ENCODE data around the gene RBCK1. TPM values are rescaled to one million over a fixed set of nuclear protein-coding genes. Genes with fewer than 3 reads are reported as not detected.

Gene RBCK1
- total RNA-seq, 4 donors from 2014 or later = 133 to 254 (median 154) TPM

DNA sequence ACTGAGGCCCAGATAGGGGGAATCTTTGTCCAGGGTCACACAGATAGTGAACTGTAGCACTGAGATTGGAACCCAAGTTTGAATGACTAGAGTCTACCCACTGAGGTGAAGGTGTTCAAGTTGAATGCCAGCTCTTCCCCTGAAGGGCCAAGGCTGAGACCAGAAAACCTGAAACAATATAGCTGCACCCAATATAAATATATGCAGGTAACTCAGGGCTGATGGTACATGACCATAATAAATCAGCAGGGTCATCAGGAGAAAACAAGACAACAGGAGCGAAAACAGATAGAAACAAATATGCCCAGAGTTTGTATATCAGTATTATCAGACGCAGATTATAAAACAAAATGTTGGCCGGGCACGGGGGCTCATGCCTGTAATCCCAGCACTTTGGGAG, 4.0 kb upstream of the RBCK1 start:
- TF ChIP-seq, protein P1, sequence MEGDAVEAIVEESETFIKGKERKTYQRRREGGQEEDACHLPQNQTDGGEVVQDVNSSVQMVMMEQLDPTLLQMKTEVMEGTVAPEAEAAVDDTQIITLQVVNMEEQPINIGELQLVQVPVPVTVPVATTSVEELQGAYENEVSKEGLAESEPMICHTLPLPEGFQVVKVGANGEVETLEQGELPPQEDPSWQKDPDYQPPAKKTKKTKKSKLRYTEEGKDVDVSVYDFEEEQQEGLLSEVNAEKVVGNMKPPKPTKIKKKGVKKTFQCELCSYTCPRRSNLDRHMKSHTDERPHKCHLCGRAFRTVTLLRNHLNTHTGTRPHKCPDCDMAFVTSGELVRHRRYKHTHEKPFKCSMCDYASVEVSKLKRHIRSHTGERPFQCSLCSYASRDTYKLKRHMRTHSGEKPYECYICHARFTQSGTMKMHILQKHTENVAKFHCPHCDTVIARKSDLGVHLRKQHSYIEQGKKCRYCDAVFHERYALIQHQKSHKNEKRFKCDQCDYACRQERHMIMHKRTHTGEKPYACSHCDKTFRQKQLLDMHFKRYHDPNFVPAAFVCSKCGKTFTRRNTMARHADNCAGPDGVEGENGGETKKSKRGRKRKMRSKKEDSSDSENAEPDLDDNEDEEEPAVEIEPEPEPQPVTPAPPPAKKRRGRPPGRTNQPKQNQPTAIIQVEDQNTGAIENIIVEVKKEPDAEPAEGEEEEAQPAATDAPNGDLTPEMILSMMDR (IDR thresholded peaks at IDR 0.05) = no peak
- no peak for TF ChIP-seq POLR2A (IDR thresholded peaks at IDR 0.05)
- Histone ChIP-seq H3K9me3 (no peaks in the 10 kb centered on the region), H3K36me3 (no peaks in the 10 kb centered on the region), H3K27me3 (no peaks in the 10 kb centered on the region), H3K27ac (no peak overlapping the region), H3K4me1 (peaks cover 3 to 12% (median 6%) of the 10 kb centered on the region in 4 donors), H3K4me3 (no peak overlapping the region)
- no peak for DNase-seq

DNA sequence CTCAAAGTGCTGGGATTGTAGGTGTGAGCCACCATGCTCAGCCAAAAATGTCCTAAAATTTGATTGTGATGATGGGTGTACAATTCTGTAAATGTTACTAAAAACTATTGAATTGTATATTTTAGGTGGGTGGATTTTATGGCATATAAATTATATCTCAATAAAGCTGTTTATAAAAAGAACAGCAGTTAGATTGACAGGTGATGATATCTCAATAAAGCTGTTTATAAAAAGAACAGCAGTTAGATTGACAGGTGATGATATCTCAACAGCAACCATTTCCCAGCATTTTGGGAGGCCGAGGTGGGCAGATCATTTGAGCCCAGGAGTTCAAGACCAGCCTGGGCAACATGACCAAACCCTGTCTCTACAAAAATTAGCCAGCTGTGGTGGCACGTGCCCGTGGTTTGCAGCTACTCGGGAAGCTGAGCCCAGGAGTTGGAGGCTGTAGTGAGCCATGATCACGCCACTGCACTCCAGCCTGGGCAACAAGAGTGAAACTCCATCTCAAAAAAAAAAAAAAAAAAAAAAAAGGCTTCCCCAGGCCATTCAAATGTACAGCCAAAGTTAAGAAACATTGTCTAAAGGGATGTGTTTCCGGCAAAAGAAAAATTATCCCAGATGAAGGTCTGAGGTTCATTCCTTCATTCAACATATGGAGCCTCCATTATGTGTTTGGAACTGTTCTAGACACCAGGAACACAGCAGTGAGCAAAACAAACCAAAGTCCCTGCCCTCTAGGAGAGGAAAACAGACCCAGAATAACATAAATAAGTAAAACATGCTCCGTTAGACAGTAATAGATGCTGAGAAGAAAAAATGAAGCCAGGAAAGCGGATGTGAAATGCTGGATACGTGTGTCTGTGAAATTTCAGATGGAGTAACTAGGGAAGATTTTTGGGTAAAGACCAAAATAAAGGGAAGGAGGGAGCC, 1.6 kb upstream of the RBCK1 start:
- TF ChIP-seq POLR2A (IDR thresholded peaks at IDR 0.05) = no peak
- TF ChIP-seq, protein P1 (IDR thresholded peaks at IDR 0.05) = no peak

DNA sequence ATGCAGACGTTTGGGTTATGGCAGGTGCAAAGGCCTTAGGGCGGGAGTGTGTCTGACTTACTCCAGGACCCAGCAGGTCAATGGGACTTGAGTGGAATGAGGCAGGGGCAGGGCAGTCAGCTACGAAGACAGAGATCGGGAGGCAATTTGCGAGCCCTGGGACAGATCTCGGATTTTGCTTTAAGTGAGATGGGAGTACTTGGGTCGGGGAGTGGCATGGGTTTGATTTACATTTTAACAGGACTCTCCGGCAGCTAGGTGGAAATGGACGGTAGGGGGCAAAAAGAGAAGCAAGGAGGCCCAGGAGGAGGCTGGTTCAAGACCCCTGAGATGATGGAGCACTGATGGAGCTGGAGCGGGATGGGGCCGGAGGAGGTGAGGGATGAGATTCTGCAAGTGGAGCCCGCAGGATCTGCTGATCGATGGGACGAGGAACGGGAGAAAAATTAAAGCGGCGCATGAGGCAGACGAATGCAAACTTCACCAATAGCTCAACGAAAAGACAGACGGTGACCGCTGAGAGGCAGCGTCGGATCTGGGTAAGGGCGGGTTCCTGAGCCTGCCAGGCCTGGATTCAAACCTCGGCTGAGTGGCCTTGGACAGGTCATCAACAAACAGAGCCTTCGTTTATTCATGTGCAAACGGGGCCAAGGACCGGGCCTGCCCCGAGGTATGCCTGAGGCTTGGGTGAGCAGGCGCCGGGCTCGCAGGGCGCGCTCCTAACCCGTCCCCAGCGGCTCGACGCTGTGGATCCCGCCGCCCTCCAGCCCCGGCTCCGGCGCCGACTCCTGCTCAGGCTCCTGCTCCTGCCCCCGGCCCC, 756 bp upstream of the RBCK1 start:
- Histone ChIP-seq H3K4me1 (peaks cover 4 to 22% (median 13%) of the 10 kb centered on the region in 4 donors), H3K27me3 (no peaks in the 10 kb centered on the region), H3K27ac (peak overlapping the region; percentile 95 to 97 (median 96)), H3K36me3 (peaks cover 0 to 16% (median 0%) of the 10 kb centered on the region in 3 donors), H3K4me3 (peak overlapping the region; percentile 74 to 97 (median 86)), H3K9me3 (no peaks in the 10 kb centered on the region)
- DNase-seq = peak; percentile 65 to 90 (median 89)
- TF ChIP-seq, protein P1 (IDR thresholded peaks at IDR 0.05) = peak in 4 of 6 experiments; percentile 6 to 30 (median 20)
- peak; percentile 60 to 84 for TF ChIP-seq POLR2A (IDR thresholded peaks at IDR 0.05)

More for the DNA sequence above, 1.6 kb upstream of the RBCK1 start:
- Histone ChIP-seq H3K4me3 (peak overlapping the region in 1 of 4 donors; percentile 90), H3K36me3 (peaks cover 0 to 7% (median 0%) of the 10 kb centered on the region in 3 donors), H3K4me1 (peaks cover 4 to 22% (median 16%) of the 10 kb centered on the region in 4 donors), H3K27ac (peak overlapping the region in 3 of 4 donors; percentile 95 to 97 (median 96)), H3K9me3 (no peaks in the 10 kb centered on the region), H3K27me3 (no peaks in the 10 kb centered on the region)
- DNase-seq = no peak

DNA sequence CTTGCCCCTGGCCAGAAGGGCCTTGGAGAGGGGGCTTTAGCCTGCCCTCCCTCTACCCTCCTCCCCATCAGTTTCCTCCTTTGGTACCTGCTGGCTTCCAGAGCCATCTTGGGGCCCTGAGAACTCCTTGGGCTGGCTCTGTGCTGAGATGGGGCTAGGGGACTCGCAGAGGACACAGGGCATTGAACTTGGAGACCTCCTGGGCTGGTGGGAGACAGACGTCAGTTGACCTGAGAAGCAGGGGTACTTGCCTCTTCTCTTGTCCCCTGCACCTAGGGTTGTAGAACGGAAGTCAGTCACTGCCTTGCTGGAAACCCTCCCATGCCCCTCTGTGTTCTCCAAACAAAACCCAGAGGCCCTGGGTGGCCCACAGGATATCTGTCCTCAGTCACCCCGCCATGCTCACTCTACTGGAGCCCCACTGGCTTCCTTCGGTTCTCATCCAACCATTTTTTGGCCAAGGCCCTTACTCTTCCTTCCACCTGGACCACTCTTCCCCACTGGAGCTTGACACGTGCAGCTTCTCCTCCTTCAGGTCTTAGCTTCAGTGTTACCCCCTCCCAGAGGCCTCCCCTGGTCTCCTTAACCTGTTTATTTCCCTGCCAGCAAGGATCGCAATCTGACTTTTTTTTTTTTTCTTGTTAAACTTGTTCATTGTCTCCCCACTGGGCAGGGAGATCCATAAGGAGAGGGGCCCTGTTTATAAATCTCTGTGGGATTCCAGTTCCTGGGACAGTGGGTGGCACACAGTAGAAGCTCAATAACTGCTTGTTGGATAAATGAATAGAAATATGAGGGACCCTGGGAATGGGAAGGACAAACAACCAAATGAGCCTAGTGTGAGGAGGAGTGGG, 971 bp downstream of the RBCK1 start:
- TF ChIP-seq, protein P1 (IDR thresholded peaks at IDR 0.05) = no peak
- TF ChIP-seq POLR2A (IDR thresholded peaks at IDR 0.05) = no peak
- Histone ChIP-seq H3K4me1 (peaks cover 4 to 22% (median 13%) of the 10 kb centered on the region in 4 donors), H3K4me3 (peak overlapping the region; percentile 74 to 97 (median 86)), H3K36me3 (peaks cover 0 to 20% (median 0%) of the 10 kb centered on the region in 3 donors), H3K27ac (peak overlapping the region; percentile 95 to 97 (median 96)), H3K27me3 (no peaks in the 10 kb centered on the region), H3K9me3 (no peaks in the 10 kb centered on the region)
- peak in 1 of 3 donors; percentile 45 for DNase-seq
